ENCODE measurements around the gene HNF1A.

The HNF1A gene

DNA sequence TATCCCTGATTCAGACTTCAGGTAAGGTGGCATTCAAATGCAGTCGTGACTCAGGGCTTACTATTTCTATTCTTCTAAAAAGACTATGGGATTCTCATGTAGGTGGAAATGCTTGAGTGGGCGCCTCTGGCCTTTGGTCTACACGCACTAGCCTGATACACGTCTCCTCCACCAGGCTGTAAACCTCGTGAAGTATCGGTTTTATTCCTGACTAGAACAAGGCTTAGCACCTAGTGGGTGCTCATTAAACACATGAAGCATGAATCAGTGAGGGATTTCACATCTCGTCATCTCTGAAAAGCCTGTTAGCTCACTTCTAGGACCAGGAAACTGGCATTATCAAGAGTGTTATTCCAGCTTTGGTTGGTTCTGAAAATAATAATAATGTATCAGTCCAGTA, 17.7 kb upstream of the HNF1A start:
- DNase-seq, result no peak

DNA sequence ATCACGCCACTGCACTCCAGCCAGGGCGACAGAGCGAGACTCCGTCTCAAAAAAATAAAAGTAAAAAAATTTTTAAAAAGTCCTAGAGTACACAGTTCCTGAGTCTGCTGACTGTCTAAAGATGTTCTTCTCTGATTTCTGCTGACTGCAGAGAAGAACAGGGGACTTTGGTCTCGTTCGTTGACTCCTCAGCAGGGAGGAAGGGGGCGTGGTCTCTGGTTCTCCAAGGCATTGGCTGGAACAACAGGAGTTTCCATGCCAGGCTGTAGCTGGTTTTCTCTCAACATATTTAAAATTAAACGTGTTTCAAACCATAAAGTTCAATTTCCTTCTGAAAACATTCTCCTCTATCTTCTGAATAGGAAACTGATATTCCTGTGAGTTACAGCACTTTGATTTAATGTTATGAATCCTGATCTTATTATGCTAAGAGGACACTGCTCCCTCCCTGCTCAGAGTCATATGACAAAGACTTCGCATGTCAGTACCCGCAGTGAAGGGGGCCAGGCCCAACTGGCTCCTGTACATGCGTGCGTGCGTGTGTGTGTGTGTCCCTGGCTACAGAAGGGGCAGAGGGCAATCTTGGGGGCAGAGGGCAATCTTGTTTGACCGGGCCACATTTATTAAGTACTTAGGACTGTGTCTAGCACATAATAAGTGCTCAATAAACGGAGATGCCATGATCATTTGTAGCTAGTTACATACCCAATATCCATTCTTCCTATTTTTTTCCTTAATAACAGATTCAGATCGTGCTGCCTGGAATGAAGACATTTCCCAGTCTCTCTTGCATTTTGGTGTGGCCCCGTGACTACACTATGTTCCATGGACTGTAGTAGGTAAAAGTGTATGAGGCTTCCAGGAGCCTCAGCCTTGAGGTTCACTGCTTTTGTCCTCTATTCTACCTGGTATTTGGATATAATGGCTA, 16.5 kb upstream of the HNF1A start:
- no peak for DNase-seq

GRCh38 chr12:120962532-120963020, 15.8 kb upstream of the HNF1A start:
- DNase-seq, result no peak

GRCh38 chr12:120964298-120964697, 14.0 kb upstream of the HNF1A start:
- DNase-seq, result no peak

DNA sequence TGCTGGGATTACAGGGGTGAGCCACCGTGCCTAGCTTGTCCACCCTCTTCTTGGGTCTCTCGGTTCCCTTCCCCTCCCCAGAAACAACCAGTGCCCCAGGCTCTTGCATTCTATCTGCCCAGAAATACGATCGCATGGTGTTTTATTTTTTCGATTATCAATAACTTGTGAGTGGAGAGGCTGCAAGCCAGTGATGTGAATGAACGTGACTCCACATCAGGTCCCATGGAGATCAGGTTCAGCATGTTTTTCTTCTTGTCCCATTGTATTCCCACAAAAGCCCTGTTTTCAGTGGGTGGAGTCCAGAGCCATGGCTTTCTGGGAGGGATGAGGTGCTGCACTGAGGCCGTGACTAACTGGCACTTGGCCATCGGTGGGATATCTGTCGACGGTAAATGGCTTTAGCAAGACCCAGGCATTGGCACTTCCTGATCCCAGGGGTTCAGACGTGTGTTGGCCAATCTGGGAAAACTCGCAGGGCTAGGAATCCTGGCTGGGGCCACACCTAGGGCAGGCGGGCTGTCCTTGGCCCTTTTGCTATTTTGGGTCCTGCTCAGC, 12.7 kb upstream of the HNF1A start:
- DNase-seq, result no peak

DNA sequence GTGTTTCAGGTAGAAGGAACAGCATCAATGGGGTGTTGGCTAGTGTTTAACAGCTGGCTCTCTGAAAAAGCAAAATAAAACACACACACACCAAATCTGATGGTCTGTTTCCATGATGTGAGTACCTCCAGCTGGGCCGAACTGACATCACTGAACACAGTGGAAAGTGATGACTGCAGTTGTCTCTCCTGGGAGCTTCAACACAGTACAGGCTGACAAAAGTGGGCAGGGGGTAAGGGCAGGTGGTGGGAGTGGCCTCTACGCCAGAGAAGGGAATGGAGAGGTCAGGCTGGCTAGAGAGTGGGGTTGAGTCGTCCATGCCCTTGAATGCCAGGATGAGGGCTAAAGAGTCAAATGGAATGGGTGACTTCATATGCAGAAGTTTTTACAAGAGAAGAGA, 8.0 kb upstream of the HNF1A start:
- no peak for DNase-seq

DNA sequence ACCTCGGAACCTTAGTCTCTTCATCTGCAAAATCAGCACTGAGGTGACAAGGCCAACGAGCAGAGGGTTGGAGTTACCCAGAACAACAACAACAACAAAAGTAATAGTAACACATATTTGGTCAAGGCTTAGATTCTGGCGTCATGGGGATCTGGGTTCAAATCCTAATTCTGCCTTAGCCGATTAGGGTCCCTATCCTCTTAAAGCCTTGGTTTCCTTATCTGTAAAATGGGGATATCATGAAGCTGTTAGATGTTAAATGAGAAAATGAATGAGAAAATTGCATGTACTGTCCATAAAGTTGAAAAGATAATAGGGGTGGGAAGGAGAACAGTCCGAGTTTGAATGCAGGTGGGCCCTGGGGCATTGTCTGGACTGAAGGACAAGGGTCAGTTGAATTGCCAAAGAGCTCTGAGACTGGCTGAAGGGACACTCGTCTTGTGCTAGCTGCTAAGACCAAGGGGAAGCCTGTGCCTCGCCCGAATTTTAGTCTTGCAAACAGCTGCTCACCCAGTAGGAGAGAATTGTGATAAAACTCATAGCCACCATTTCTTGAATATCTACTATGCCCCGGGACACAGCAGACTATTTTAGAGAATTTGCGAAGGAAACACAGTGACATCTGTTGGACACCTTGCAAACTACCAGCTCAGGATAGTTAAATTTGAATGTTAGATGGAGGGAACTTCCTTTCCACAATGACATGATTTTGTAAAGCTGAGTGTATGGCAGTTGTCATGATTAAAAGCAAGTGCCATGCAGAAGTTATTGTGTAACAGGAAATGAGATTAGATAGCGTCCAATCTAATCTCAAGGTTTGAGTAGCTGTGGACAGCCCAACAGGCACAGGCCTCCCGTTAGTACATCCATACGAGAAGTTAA, 6.8 kb upstream of the HNF1A start:
- peak; percentile 10 for DNase-seq

GRCh38 chr12:120972870-120973543, 5.3 kb upstream of the HNF1A start:
- no peak for DNase-seq

GRCh38 chr12:120977531-120978295, 630 bp upstream of the HNF1A start:
- DNase-seq, result no peak

DNA sequence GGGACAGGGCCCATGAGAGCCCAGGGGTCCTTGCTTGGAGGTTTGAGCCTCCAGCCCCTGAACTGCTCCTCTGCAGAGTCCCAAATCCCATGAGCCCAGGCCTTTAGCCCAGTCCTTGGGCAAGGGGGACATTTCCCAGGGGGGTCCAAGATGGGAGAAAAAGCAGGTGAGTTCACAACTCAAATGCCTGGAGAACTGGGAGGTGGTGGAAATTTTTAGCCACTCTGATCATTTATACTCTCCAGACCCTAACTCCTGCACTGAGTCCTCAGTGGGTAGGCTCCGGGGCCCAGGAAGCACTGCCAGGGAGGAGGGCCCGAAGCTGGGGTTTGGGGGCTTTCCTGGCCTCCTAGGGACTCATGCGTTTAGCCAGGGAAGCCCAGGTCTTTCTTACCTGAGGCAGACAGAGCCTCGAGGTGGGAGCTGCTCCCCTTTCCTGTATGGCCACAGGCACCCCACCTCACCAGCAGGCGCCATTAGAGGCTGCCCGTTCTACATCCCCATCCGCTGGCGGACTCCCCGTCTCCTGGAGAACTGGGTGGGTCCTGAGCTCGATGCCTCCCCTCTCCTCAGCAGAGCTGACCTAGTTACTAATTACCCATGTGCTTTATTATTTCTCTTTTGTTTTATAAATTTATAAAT, 998 bp downstream of the HNF1A start:
- no peak for DNase-seq

DNA sequence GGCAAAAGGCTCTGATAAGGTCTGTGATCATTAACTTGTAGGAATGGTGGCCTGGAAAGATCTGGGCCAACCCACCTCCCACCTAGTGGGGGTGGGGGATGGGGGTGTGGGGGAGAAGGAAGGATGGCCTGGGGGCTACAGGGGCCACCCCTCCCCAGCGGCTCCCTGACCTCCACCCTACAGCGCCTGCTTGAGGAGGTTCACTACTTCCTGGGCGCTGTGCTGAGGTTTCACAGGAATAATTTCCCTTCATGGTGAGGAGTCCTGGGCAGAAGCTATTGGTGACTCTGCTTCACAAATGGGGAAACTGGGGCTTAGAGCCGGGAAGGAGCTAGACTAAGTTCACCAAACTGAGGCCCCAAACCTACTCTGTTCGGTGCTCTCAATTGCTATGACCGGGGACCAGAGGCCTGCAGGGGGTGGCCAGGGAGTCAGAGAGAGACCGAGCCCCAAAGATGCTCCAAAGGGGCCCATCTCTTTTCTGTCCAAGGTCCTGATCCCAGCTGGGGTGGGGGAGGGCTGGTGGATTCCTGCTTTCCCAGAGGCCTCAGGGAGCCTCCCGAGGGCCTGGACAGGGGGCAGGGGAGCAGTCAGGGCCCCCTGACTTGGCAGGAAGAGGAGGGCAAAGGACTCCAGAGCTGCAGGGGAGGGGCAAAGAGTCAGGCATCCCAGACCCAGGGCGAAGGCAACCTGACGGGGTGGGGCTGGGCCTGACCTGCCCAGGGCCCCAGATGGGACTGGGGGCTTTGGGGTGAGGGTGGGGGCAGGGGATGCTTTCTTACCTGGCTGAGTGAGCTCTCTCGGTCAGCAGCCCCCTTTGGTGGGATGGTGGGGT, 1.7 kb downstream of the HNF1A start:
- no peak for DNase-seq

GRCh38 chr12:120980800-120981368, 2.5 kb downstream of the HNF1A start:
- no peak for DNase-seq

DNA sequence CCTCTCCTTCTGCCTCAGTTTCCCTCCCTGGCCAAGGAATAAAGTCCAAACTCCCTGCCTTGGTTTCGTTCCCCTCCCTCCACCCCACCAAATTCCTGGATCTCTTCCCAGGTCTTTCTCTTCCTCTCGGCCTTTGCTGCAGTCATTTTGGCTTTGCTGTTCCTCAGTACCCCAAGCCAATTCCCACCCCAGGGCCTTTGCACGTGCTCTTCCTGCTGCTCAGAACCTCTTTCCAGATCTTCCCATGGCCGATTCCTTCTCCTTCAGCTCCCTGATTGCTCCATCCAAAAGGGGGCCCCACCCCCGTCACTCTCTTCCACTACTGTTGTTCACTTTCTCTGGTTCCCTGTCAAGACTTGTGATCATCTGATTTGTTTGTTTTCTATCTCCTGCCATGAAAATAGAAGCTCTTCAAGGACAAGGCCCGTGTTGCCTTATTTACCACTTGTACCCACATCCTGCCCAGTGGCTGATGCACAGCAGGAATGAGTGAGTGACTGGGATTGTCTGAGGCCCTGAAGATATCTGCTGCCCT, 3.1 kb downstream of the HNF1A start:
- DNase-seq, result no peak

GRCh38 chr12:120982659-120983058, 4.3 kb downstream of the HNF1A start:
- DNase-seq, result no peak

- no peak for DNase-seq
Observed at GRCh38 chr12:120983759-120984158, 5.4 kb downstream of the HNF1A start.

DNA sequence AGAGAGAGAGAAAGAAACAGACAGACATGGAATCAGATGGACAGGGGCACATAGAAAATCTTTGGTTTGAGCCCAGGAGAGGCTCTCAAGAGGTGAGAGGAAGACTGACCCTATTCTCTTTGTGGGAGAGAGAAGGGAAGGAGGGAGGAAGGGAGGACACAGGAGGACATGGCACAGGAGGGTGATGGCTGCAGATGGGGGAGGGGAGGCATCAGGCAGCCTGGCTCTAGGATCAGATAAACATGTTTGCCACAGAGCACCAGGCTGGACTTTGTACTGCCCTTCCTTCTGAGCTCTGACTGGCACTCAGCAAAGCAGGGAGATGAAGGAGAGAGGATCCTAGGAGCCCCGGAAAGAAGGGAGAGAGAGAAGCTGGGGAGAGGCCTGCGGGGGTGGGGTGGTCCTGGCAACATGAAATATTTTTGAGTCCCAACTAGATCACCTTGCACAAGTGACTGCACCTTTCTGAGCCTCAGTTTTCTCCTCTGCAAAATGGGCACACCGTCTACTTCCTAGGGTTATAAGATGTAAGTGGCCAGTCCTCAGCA, 6.1 kb downstream of the HNF1A start:
- DNase-seq, result no peak

GRCh38 chr12:120988234-120988633, 9.9 kb downstream of the HNF1A start:
- no peak for DNase-seq

GRCh38 chr12:120988658-120989057, 10.3 kb downstream of the HNF1A start:
- no peak for DNase-seq

DNA sequence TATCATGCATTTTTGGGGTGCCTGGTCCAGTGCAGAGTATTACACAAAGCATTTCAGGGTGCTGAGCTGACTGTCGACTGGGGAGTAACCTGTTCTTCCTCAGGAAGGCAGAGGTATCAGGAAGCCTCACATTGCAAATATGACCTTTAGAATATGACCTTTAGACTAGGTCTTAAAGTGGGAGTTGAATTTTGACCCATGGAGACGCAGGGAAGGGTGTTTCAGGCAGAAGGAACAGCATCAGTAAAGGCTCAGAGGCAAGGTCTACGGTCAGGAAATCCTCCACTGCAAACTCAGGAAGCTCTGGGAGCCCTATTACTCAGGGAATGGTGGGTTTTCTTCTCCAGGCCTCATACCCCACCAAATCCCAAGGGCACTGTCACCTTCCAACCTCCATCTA, 11.3 kb downstream of the HNF1A start:
- no peak for DNase-seq
